ENCODE measurements around the gene ZSWIM5. TPM values are rescaled to one million over a fixed set of nuclear protein-coding genes. Genes with fewer than 3 reads are reported as not detected.
"Not testable (repeated sequence)": the region's sequence is repeated elsewhere in the genome, so short reads cannot be mapped to it uniquely, and the experiment has no call there.

ZSWIM5 gene
- total RNA-seq, 1 donor from 2014 or later: 0.84 TPM

DNA sequence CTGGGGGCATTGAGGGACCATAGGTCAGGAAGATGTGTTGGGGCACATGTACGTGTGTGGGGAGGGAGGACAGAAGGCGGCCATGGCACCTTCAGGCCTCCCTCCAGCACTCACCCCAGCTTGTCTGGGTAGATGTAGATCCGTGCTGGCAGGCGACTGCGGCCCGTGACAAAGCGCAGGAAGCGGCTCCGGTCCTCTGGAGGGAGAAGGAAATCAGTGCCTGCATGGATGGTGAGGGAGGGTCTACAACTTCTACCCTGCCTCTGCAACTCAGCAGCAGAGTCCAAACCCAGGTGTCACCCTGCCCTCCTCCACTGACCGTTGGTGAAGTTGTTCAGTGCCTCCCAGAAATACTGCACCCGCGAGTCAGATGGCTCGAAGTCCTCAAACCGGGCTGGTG, 202.7 kb downstream of the ZSWIM5 start:
- TF ChIP-seq, protein P1, sequence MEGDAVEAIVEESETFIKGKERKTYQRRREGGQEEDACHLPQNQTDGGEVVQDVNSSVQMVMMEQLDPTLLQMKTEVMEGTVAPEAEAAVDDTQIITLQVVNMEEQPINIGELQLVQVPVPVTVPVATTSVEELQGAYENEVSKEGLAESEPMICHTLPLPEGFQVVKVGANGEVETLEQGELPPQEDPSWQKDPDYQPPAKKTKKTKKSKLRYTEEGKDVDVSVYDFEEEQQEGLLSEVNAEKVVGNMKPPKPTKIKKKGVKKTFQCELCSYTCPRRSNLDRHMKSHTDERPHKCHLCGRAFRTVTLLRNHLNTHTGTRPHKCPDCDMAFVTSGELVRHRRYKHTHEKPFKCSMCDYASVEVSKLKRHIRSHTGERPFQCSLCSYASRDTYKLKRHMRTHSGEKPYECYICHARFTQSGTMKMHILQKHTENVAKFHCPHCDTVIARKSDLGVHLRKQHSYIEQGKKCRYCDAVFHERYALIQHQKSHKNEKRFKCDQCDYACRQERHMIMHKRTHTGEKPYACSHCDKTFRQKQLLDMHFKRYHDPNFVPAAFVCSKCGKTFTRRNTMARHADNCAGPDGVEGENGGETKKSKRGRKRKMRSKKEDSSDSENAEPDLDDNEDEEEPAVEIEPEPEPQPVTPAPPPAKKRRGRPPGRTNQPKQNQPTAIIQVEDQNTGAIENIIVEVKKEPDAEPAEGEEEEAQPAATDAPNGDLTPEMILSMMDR (IDR thresholded peaks at IDR 0.05; ENCODE audit: insufficient read depth, low read length, poor library complexity, severe bottlenecking): no peak
- Histone ChIP-seq H3K27me3 (ENCODE audit: control insufficient read depth, insufficient read depth, low read length) (no peaks in the 10 kb centered on the region), H3K36me3 (ENCODE audit: control insufficient read depth, insufficient read depth, low read length) (no peaks in the 10 kb centered on the region), H3K4me3 (ENCODE audit: low read depth, low read length) (no peak overlapping the region)
- no peak for DNase-seq (ENCODE audit: low read depth)

DNA sequence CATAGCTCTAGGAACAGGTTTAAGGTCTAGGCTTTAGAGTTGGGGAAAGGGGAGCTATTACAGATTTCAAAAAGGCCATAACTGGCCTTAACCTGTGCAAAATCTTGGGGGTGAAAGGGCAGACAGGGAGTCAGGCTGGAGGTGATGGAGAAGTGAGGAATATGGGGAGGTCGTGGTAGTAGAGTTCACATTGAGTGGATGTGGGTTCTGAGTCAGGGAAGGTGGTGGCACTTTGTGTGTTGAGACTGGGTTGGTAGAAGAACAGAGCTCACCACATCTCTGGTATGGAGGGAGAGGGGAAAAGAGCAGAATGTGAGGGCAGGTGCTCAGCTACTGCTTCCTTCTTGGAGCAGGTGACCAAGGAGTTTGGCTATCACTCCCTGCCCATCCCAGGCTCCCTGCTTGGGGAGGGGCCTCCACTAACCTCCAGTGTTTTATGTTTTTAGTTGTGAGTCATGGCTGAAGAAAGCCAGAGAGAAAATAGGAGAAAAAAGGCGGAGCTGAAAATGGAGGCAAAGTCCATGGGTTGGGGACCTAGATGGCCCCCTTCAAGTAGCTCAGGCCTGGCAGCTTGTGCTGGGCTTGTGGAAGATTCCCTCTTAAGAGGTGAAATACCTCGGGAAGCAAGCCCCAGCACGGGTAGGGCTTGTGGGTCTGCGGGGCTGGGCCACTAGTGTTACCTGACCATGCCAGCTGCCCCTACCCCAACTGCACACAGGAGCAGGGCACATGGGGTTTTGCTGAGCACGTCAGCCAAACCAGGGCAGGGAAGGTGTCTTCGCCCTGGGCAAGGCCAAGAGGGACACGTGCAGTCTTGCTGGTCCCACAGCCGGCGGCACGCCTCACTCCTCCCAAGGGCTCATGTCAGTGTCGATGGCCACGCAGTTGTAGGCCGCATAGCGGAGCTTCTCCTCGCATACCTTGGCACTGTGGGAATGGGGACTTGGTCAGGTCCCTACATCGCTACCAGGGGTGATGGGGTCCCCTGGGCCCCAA, 203.5 kb downstream of the ZSWIM5 start:
- no peak for DNase-seq (ENCODE audit: low read depth)
- Histone ChIP-seq H3K36me3 (ENCODE audit: control insufficient read depth, insufficient read depth, low read length) (no peaks in the 10 kb centered on the region), H3K27me3 (ENCODE audit: control insufficient read depth, insufficient read depth, low read length) (no peaks in the 10 kb centered on the region), H3K4me3 (ENCODE audit: low read depth, low read length) (no peak overlapping the region)
- TF ChIP-seq, protein P1 (IDR thresholded peaks at IDR 0.05; ENCODE audit: insufficient read depth, low read length, poor library complexity, severe bottlenecking): no peak

DNA sequence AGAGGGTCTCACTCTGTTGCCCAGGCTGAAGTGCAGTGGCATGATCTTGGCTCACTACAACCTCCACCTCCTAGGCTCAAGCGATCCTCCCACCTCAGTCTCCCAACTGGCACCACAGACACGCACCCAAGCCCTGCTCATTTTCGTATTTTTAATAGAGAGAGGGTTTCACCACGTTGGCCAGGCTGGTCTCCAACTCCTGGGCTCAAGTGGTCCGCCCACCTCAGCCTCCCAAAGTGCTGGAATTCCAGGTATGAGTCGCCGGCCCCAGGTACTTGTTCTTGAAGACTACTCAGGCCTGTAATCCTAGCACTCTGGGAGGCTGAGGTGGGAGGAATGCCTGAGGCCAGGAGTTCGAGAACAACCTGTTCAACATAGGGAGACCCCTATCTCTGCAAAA, 204.8 kb downstream of the ZSWIM5 start:
- H3K36me3 ChIP-seq (ENCODE audit: control insufficient read depth, insufficient read depth, low read length); DNase-seq (ENCODE audit: low read depth); H3K4me3 ChIP-seq (ENCODE audit: low read depth, low read length); H3K27me3 ChIP-seq (ENCODE audit: control insufficient read depth, insufficient read depth, low read length): not testable (repeated sequence)

GRCh38 chr1:45001011-45001481, 205.4 kb downstream of the ZSWIM5 start:
- H3K27me3 ChIP-seq (ENCODE audit: control insufficient read depth, insufficient read depth, low read length): no peaks in the 10 kb centered on the region
- TF ChIP-seq, protein P1 (IDR thresholded peaks at IDR 0.05; ENCODE audit: insufficient read depth, low read length, poor library complexity, severe bottlenecking): no peak

DNA sequence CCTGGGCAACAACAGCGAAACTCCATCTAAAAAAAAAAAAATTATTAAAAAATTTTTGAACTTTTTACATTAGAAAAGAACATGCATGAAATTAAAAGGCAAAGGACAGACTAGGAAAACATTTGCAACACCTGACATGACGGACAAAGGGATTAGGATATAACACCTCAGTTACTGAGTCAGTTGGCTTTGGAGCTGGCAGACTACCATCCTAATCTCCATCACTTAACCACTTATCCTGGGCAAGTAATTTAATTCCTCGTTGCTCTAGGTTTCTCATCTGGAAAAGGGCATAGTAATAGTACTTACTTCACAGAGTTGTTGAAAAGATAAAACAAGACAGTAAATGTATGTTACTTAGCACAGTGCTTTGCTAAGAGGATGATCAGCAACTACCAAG, 207.2 kb downstream of the ZSWIM5 start:
- TF ChIP-seq, protein P1 (IDR thresholded peaks at IDR 0.05; ENCODE audit: insufficient read depth, low read length, poor library complexity, severe bottlenecking): no peak
- Histone ChIP-seq H3K4me3 (ENCODE audit: low read depth, low read length) (no peak overlapping the region), H3K36me3 (ENCODE audit: control insufficient read depth, insufficient read depth, low read length) (no peaks in the 10 kb centered on the region), H3K27me3 (ENCODE audit: control insufficient read depth, insufficient read depth, low read length) (no peaks in the 10 kb centered on the region)
- DNase-seq (ENCODE audit: low read depth): no peak

More at GRCh38 chr1:45001011-45001481, 205.4 kb downstream of the ZSWIM5 start:
- Histone ChIP-seq H3K4me3 (ENCODE audit: low read depth, low read length) (no peak overlapping the region), H3K36me3 (ENCODE audit: control insufficient read depth, insufficient read depth, low read length) (no peaks in the 10 kb centered on the region)
- no peak for DNase-seq (ENCODE audit: low read depth)

- Histone ChIP-seq H3K4me3 (ENCODE audit: low read depth, low read length) (no peak overlapping the region), H3K36me3 (ENCODE audit: control insufficient read depth, insufficient read depth, low read length) (no peaks in the 10 kb centered on the region), H3K27me3 (ENCODE audit: control insufficient read depth, insufficient read depth, low read length) (no peaks in the 10 kb centered on the region)
- no peak for DNase-seq (ENCODE audit: low read depth)
- TF ChIP-seq, protein P1 (IDR thresholded peaks at IDR 0.05; ENCODE audit: insufficient read depth, low read length, poor library complexity, severe bottlenecking): no peak
Measured at GRCh38 chr1:44995467-44996238, 210.8 kb downstream of the ZSWIM5 start.
